SKM-1 treated with dmso at 0.1 percent for 144 hours (cell line): Measurements from ENCODE around the gene C8B.

ENCODE experiments used
- DNase-seq: peaks from one replicate; lab custom pipeline; 2025; ENCODE audit not compliant: unreplicated experiment; lab: John Stamatoyannopoulos, UW

Gene C8B

GRCh38 chr1:56901716-56902115 lies 64.1 kb downstream of the C8B start:
- no peak for DNase-seq

DNA sequence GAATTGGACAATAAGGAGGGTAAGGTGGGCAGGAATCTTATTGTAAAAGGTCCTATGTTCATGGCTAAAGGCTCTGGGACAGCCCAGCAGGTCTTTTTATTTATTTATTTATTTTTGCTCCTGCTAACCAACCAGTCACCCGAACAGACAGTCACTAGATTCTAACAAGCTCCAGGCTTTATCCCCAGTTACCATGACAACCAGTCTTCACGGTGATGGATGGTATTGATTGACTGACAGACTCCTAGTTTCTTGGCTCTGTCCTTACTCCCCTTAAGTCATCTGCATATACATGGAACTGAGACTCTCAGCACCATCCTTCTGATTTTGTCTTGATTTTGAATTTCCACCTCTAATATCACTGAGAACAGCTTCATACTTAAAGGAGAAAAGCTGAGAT lies 66.9 kb downstream of the C8B start:
- DNase-seq: no peak

GRCh38 chr1:56898005-56898373 lies 67.8 kb downstream of the C8B start:
- DNase-seq: no peak

GRCh38 chr1:56897150-56898004 lies 68.4 kb downstream of the C8B start:
- DNase-seq: no peak

GRCh38 chr1:56894014-56894413 lies 71.8 kb downstream of the C8B start:
- DNase-seq: no peak

DNA sequence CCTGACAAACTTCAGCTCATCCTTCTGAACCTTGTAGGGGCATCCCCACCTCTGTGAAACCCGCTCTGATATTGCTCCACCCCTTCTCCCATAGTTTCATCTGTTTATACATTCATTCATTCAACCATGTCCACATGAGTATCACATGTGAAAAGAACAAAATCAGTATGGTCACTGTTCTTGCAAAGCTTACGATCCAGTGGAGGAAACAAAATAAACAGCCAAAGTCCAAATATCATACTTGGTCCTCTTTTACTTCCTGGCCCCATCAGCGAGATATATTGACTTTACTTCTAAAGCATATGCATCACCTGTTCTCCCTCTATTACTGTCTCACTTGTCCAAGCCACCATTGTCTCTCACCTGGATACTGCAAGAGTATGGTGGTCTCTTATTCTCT lies 75.6 kb downstream of the C8B start:
- no peak for DNase-seq

GRCh38 chr1:56881417-56881816 lies 84.4 kb downstream of the C8B start:
- no peak for DNase-seq

- DNase-seq: no peak
Measured at GRCh38 chr1:56880774-56881173, 85.0 kb downstream of the C8B start.
